Cardiac fibroblast (primary cell): ENCODE data around the gene ADARB2.
"Not testable (repeated sequence)": the region's sequence is repeated elsewhere in the genome, so short reads cannot be mapped to it uniquely, and the experiment has no call there.

Source experiments
- DNase-seq, 2 donors: peaks; one replicate each; pipeline versions ENCODE4 v3.0.0 to v3.0.0-alpha.2; 2010; ENCODE audit warnings: low read depth in 2 of 2
- H3K4me3 ChIP-seq, 2 donors: replicated peaks in 1 of 2; 1 replicate in 1 of 2; 2 replicates in 1 of 2; pipeline ENCODE4 v1.5.1; 2011; ENCODE audit warnings: low read depth in 2 of 2, low read length in 2 of 2, mild to moderate bottlenecking in 2 of 2, moderate library complexity in 1 of 2
- CTCF ChIP-seq: IDR thresholded peaks from one replicate; pipeline ENCODE4 v1.5.1; 2011; ENCODE audit warnings: low read depth, mild to moderate bottlenecking, low read length, inconsistent platforms

Gene ADARB2

DNA sequence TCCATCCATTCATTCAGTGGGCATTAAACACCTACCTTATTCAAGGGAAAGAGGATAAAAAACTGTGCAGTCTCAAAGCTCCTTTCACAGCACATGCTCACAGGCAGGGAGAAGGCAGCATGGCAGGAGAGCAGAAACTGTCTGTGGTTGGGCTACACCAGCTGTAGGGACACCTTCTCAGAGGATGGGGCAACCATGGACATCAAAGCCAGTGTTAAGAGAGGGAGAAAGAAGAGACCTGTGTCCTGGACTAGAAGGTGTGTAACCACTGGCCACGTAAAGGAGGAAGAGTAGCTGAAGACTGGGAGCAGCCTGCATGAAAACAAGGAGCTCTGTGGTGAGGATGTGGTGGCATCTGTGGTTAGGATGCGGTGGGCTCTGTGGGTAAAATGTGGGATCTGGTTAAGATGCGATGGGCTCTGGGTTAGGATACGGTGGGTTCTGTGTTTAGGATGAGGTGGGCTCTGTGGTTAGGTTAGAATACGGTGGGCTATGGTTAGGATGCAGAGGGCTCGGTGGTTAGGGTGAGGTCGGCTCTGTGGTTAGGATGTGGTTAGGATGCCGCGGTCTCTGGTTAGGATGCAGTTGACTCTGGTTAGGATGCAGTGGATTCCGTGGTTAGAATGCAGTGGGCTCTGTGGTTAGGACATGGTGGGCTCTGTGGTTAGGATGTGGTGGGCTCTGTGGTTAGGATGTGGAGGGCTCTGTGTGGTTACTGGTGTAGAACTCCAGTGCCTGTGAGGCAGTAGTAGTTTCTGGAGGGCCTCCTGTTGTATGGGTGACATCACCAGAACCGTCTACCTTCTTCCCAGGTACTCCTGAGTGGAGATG is 483.6 kb downstream of the ADARB2 start:
- TF ChIP-seq CTCF = no peak
- H3K4me3 ChIP-seq = no peak overlapping the region
- DNase-seq = no peak

GRCh38 chr10:1251769-1252168 is 485.6 kb downstream of the ADARB2 start:
- DNase-seq = no peak
- no peak overlapping the region for H3K4me3 ChIP-seq
- TF ChIP-seq CTCF = no peak

DNA sequence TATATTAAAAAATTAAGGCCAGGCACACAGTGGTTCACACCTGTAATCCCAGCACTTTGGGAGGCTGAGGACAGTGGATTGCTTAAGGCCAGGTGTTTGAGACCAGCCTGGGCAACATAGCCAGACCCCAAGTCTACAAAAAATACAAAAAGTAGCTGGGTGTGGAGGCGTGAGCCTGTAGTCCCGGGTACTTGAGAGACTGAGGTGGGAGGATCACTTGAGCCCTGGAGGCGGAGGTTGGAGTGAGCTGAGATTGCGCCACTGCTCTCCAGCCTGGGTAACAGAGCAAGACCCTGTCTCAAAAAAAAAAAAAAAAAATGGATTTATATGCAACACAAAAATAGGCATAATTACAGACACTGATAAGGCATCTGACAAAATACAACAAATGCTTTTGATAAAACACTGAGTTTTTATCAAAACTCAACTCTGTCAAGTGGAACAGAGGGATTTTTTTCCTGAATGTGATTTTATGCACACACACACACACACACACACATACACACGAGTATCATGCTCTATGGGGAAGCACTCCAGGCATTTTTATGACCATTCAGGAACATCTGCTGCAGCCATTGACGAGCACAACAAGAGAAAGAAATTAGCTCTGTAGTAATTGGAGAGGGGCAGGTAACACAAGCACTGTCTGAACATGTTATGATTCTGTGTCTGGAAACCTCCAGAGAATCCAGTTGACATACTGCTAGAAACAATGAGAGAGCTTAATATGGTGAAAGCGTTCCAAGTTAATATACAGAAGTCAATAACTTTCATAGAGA is 488.0 kb downstream of the ADARB2 start:
- no peak overlapping the region for H3K4me3 ChIP-seq
- no peak for TF ChIP-seq CTCF
- no peak for DNase-seq

GRCh38 chr10:1248262-1248630 is 489.1 kb downstream of the ADARB2 start:
- DNase-seq, H3K4me3 ChIP-seq: not testable (repeated sequence)

DNA sequence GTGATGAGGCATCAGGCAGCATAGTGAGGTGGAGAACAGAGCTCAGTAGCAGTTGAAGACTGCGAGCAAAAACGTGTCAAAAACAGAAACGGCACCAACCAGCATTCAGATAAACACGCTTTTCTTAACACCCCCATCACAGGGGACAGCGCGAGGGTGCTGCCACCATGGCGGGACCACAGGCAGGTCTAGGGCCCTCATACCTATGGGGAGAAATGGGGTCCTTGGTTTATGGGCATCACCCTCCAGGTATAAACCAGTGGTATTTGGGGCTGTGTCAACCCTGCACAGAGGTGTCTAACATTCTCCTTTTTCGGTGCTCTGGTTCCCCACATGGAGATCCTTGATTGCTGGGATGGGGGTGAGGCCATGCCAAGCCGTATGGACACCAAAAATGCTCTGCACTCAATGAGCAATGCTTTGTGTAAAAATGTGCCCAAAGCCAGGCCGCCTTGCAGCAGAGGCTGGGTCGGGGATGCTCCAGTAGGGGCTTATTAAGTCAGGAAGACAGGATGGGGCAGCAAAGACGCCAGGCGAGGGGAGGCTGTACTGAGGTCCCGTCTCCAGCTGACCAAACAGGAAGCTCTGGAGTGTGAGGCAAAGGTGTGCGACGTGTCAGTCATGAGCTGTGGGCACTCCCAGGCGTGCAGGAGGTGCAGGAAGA is 489.6 kb downstream of the ADARB2 start:
- no peak for TF ChIP-seq CTCF
- no peak for DNase-seq
- H3K4me3 ChIP-seq = no peak overlapping the region

GRCh38 chr10:1244493-1244892 is 492.8 kb downstream of the ADARB2 start:
- no peak for TF ChIP-seq CTCF
- no peak for DNase-seq
- H3K4me3 ChIP-seq = no peak overlapping the region
